GF-D8 (cell line): ENCODE data around the gene PDCD2L.

Experiments used
- DNase-seq: peaks from one replicate; lab custom pipeline; 2025; lab: John Stamatoyannopoulos, UW

The PDCD2L gene

DNA sequence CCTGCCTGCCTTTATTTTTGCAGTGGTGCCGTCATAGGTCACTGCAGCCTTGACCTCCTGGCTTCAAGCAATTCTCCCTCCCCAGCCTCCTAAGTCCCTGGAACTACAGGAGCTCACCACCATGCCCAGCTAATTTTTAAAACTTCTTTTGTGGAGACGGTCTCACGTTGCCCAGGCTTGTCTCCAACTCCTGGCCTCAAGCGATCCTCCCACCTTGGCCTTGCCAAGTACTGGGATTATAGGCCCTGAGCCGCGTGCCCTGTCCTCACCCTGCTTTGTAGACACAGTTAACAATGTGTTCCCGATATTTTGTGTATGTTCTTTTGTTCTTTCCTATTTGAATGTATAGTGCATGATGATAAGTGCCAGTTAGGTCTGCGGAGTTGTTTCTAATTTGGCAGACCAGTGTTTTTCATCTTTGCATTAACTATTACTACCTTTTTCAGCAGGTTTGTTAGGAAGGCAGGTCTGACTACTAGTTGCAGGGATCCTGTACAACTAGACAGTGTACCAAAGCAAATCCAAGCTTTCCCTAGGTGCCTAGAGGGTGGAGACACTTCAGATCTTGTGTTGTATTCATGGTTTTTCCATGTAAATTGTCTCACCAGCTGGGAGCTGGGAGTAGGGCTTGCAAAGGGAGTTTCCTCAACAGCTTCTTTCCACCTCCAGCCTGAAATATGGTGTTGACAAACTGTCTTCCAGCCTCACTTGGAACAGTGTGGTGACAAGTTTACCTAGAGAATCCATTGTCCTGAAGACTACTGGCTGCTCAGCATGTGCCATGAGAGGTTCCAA, 67.9 kb downstream of the PDCD2L start:
- DNase-seq, result no peak

DNA sequence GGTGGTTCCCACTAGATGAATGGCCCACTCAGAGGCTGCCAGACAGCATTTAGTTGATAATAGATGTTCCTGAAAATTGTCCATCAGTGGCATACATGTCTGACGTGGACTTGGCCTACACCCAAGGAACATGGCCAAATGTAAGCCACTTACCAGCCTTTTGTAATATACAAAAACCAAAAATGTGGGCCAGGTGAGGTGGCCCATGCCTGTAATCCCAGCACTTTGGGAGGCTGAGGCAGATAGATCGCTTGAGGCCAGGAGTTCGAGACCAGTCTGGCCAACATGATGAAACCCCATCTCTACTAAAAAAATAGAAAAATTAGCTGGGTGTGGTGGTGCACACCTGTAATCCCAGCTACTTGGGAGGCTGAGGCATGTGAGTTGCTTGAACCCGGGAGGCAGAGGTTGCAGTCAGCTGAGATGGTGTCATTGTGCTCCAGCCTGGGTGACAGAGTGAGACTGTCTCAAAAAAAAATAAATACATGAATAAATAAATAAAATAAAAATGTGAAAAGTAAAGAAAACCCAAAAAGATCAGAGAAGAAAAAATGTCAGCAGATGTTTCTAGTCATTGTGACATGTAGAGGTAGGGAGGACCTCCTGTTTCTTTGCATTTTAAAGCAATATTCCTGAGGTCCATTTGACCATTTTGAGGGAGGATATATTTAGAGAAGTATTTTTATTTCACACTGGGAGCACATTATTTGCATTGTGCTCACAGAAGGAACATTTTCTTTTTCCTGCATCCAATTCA, 70.2 kb downstream of the PDCD2L start:
- no peak for DNase-seq

GRCh38 chr19:34475026-34475974, 71.1 kb downstream of the PDCD2L start:
- no peak for DNase-seq
